Peyer's patch (tissue), 4 donors: ENCODE results near the gene CADPS2.

Experiments used
- CTCF ChIP-seq, 6 experiments: fragments of 450-650 bp in 4 of 6; fragments of 200-600 bp in 2 of 6; sonication (generic) in 1 of 6; IDR thresholded peaks; one replicate each; pipeline ENCODE4 v1.5.1; 2017 to 2019; ENCODE audit warnings: antibody characterized with exemption in 6 of 6, mild to moderate bottlenecking in 3 of 6, moderate library complexity in 1 of 6
- POLR2A ChIP-seq, 2 donors: fragments of 450-650 bp; IDR thresholded peaks; one replicate each; pipeline ENCODE4 v1.5.1; 2017; ENCODE audit warnings: antibody characterized with exemption in 2 of 2, mild to moderate bottlenecking in 2 of 2, moderate library complexity in 2 of 2

DNA sequence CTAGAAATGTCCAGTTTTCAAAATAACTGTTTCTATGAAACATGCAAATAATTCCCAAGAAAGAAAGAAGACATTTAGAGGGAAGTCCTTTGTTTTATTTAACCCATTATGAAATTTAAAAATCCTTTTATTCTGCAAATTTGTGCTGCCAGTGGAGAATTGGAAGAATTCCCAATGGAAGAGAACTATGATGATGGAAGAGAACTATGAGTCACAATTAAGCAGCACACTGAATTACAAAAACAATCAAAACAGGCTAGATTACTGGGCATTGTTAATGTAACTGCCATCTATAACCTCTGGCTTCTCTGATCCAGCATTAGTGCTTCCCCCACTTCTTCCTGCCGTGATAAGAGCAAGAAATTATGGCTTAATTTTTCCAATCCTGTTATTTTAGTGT is 455.6 kb downstream of the CADPS2 start:
- TF ChIP-seq CTCF (IDR thresholded peaks at IDR 0.05), result no peak
- no peak for TF ChIP-seq POLR2A (IDR thresholded peaks at IDR 0.05)
